H1 (cell line): ENCODE results near the gene RABGAP1. TPM values are rescaled to one million over a fixed set of nuclear protein-coding genes. Genes with fewer than 3 reads are reported as not detected.

Experiments used
- CTCF ChIA-PET: fragments of 300-600 bp; sonication (Branson Sonifier 250); formaldehyde crosslinking; loops from one replicate; lab custom pipeline; 2021; ENCODE audit not compliant: partially characterized antibody; lab: Charles Lee
- POLR2A ChIA-PET: fragments of 300-600 bp; sonication (Branson Sonifier 250); formaldehyde crosslinking; loops from one replicate; lab custom pipeline; 2021; ENCODE audit warnings: inconsistent platforms; ENCODE audit not compliant: partially characterized antibody; lab: Charles Lee
- DNase-seq, 2 experiments: peaks; one replicate each; pipeline versions ENCODE4 v3.0.0 to v3.0.0-alpha.2; 2010 to 2022; ENCODE audit warnings: low spot score in 2 of 2, low read depth in 1 of 2, mixed read lengths in 1 of 2
- FAIRE-seq: peaks from 2 replicates; lab custom pipeline; 2011; peaks lifted over from hg19 to GRCh38; lab: Jason Lieb, UNC
- H2AFZ ChIP-seq: 2 replicates; pipeline ENCODE4 v1.8.1; 2012; ENCODE audit warnings: low read length, inconsistent platforms
- H2AK5ac ChIP-seq: 2 replicates; pipeline ENCODE4 v1.6.1; 2013; ENCODE audit warnings: low read depth, low read length
- H2BK120ac ChIP-seq: replicated peaks from 2 replicates; pipeline ENCODE3; 2013; ENCODE audit warnings: low read depth, low read length, inconsistent platforms
- H2BK12ac ChIP-seq: 2 replicates; pipeline ENCODE4 v1.6.1; 2013; ENCODE audit warnings: low read depth, low read length
- H2BK15ac ChIP-seq: 2 replicates; pipeline ENCODE4 v1.6.1; 2013; ENCODE audit warnings: low read length
- H2BK20ac ChIP-seq: 2 replicates; pipeline ENCODE4 v1.6.1; 2013; ENCODE audit warnings: low read length
- H2BK5ac ChIP-seq: 2 replicates; pipeline ENCODE4 v1.6.1; 2013; ENCODE audit warnings: low read depth, low read length
- H3K14ac ChIP-seq: 2 replicates; pipeline ENCODE4 v1.6.1; 2013; ENCODE audit warnings: inconsistent platforms; ENCODE audit not compliant: insufficient read length
- H3K18ac ChIP-seq: 2 replicates; pipeline ENCODE4 v1.6.1; 2013; ENCODE audit warnings: low read length; ENCODE audit errors: extremely low read depth
- H3K23ac ChIP-seq: 2 replicates; pipeline ENCODE4 v1.6.1; 2013; ENCODE audit warnings: inconsistent platforms; ENCODE audit not compliant: insufficient read length
- H3K23me2 ChIP-seq: 2 replicates; pipeline ENCODE4 v1.6.1; 2013; ENCODE audit warnings: low read depth, low read length
- H3K27ac ChIP-seq: 2 replicates; pipeline ENCODE4 v1.6.1; 2011; ENCODE audit warnings: low read depth, low read length, inconsistent platforms
- H3K27me3 ChIP-seq, 4 experiments: replicated peaks in 1 of 4; 1 replicate in 1 of 4; 2 replicates in 3 of 4; pipeline versions ENCODE4 v1.6.1 to v1.8.1; 2011 to 2013; ENCODE audit warnings: low read length in 3 of 4, mild to moderate bottlenecking in 3 of 4, inconsistent platforms in 2 of 4, mixed read lengths in 2 of 4, moderate library complexity in 1 of 4; ENCODE audit not compliant: control insufficient read depth in 3 of 4, insufficient read depth in 3 of 4; ENCODE audit errors: extremely low read depth in 1 of 4
- H3K36me3 ChIP-seq, 4 experiments: 2 replicates each; pipeline versions ENCODE4 v1.6.1 to v1.8.1; 2011 to 2013; ENCODE audit warnings: mild to moderate bottlenecking in 4 of 4, low read length in 3 of 4, moderate library complexity in 2 of 4, control low read depth in 1 of 4, inconsistent platforms in 1 of 4; ENCODE audit not compliant: insufficient read depth in 4 of 4, control insufficient read depth in 2 of 4
- H3K4ac ChIP-seq: replicated peaks from 2 replicates; pipeline ENCODE3; 2013; ENCODE audit warnings: low read length, low read depth, mixed read lengths, inconsistent platforms; ENCODE audit not compliant: insufficient read length
- H3K4me1 ChIP-seq, 4 experiments: replicated peaks in 1 of 4; 1 replicate in 1 of 4; 2 replicates in 3 of 4; pipeline versions ENCODE4 v1.6.1 to v1.8.1; 2011 to 2013; ENCODE audit warnings: low read length in 3 of 4, inconsistent platforms in 2 of 4, mixed read lengths in 1 of 4; ENCODE audit not compliant: insufficient read depth in 4 of 4, control insufficient read depth in 3 of 4
- H3K4me2 ChIP-seq, 2 experiments: 2 replicates each; pipeline versions ENCODE4 v1.6.1 to v1.8.1; 2011 to 2013; ENCODE audit warnings: low read depth in 2 of 2, low read length in 2 of 2, control low read depth in 1 of 2, inconsistent platforms in 1 of 2, mild to moderate bottlenecking in 1 of 2; ENCODE audit not compliant: insufficient read depth in 1 of 2
- H3K4me3 ChIP-seq, 4 experiments: fragments of 200-600, 300-600 bp in 1 of 4; sonication (generic), shearing (Covaris generic), sonication (Bioruptor Twin) in 1 of 4; 2 replicates each; pipeline versions ENCODE4 v1.5.1 to v1.8.1; 2011 to 2016; ENCODE audit warnings: low read length in 4 of 4, low read depth in 3 of 4, control low read depth in 2 of 4, inconsistent platforms in 2 of 4, mild to moderate bottlenecking in 2 of 4, mixed read lengths in 1 of 4, moderate library complexity in 1 of 4; ENCODE audit not compliant: insufficient read depth in 2 of 4; ENCODE audit errors: extremely low read depth in 1 of 4
- H3K56ac ChIP-seq: replicated peaks from 2 replicates; pipeline ENCODE3; 2013; ENCODE audit warnings: low read depth, mild to moderate bottlenecking, mixed read lengths, low read length, inconsistent platforms; ENCODE audit not compliant: insufficient read length
- H3K79me1 ChIP-seq: 2 replicates; pipeline ENCODE4 v1.6.1; 2013; ENCODE audit warnings: low read depth, low read length, control low read depth
- H3K79me2 ChIP-seq, 2 experiments: 2 replicates each; pipeline versions ENCODE4 v1.6.1 to v1.8.1; 2012 to 2013; ENCODE audit warnings: low read length in 2 of 2, mild to moderate bottlenecking in 2 of 2, inconsistent platforms in 1 of 2; ENCODE audit not compliant: insufficient read depth in 2 of 2, control insufficient read depth in 1 of 2
- H3K9ac ChIP-seq, 4 experiments: replicated peaks in 1 of 4; 1 replicate in 1 of 4; 2 replicates in 3 of 4; pipeline versions ENCODE4 v1.6.1 to v1.8.1; 2011 to 2013; ENCODE audit warnings: low read depth in 3 of 4, low read length in 3 of 4, control low read depth in 2 of 4, mild to moderate bottlenecking in 2 of 4, moderate library complexity in 2 of 4, inconsistent platforms in 1 of 4; ENCODE audit errors: extremely low read depth in 1 of 4
- H3K9me3 ChIP-seq, 2 experiments: 2 replicates each; pipeline versions ENCODE4 v1.6.1 to v1.8.1; 2012 to 2013; ENCODE audit warnings: mild to moderate bottlenecking in 2 of 2, moderate library complexity in 2 of 2, control low read depth in 1 of 2, inconsistent platforms in 1 of 2, low read depth in 1 of 2, low read length in 1 of 2, mixed read lengths in 1 of 2; ENCODE audit not compliant: insufficient read depth in 2 of 2
- H4K20me1 ChIP-seq, 2 experiments: replicated peaks in 1 of 2; 2 replicates each; pipeline versions ENCODE3 to v1.8.1; 2011 to 2013; ENCODE audit warnings: inconsistent platforms in 2 of 2, low read length in 2 of 2, mild to moderate bottlenecking in 1 of 2; ENCODE audit not compliant: insufficient read depth in 2 of 2, control insufficient read depth in 1 of 2
- H4K5ac ChIP-seq: 2 replicates; pipeline ENCODE4 v1.6.1; 2013; ENCODE audit warnings: low read length, low read depth, mixed read lengths, inconsistent platforms; ENCODE audit not compliant: insufficient read length
- H4K8ac ChIP-seq: 2 replicates; pipeline ENCODE4 v1.8.0; 2013; ENCODE audit warnings: mild to moderate bottlenecking, moderate library complexity, low read length, inconsistent platforms; ENCODE audit not compliant: insufficient read depth; ENCODE audit errors: extremely low read depth
- H4K91ac ChIP-seq: replicated peaks from 2 replicates; pipeline ENCODE3; 2013; ENCODE audit warnings: low read length, mixed read lengths, inconsistent platforms; ENCODE audit not compliant: insufficient read length
- JUN ChIP-seq: IDR thresholded peaks from 2 replicates; pipeline ENCODE4 v1.6.1; 2011; ENCODE audit warnings: low read depth, mild to moderate bottlenecking, improper control_type of control experiment, low read length
- RAD21 ChIP-seq, 2 experiments: IDR thresholded peaks in 1 of 2; conservative IDR thresholded peaks in 1 of 2; 2 replicates each; pipeline ENCODE4 v1.6.1; 2011; ENCODE audit warnings: low read depth in 2 of 2, low read length in 2 of 2, improper control_type of control experiment in 1 of 2, inconsistent platforms in 1 of 2, mild to moderate bottlenecking in 1 of 2, moderate library complexity in 1 of 2
- WGBS, 2 experiments: shearing (Covaris generic) in 1 of 2; methylation state at CpG; one replicate each; pipeline versions ENCODE4 v1.1.6 to v1.1.7; 2013 to 2015; ENCODE audit warnings: low lambda C conversion rate in 2 of 2, mixed read lengths in 2 of 2, inconsistent platforms in 1 of 2, low coverage in 1 of 2, missing lambda C conversion rate in 1 of 2; ENCODE audit not compliant: insufficient replicate concordance in 2 of 2, insufficient coverage in 1 of 2, insufficient read length in 1 of 2; ENCODE audit errors: extremely low coverage in 1 of 2, missing lambda C conversion rate in 1 of 2; 5-methylcytosine and 5-hydroxymethylcytosine counted together
- polyA plus RNA-seq, 7 experiments: library from polyadenylated mRNA; depleted of rRNA in 3 of 7; stranded (reverse) in 5 of 7; unstranded in 2 of 7; fragments of >200 nt in 5 of 7; fragments of 200-250 nt in 2 of 7; gene quantifications; 1 replicate in 5 of 7; 2 replicates in 1 of 7; 4 replicates in 1 of 7; pipeline versions ENCODE4 v1.2.1 to v1.2.3, GENCODE V29; 2011 to 2013; ENCODE audit warnings: missing spikeins in 2 of 7, mixed read lengths in 2 of 7
- total RNA-seq: library from RNA; stranded (reverse); fragmentation: NEBNext Ultra II Directional; extraction: Animal tissue kit (Norgen Biotek cat#: 25700); gene quantifications from 2 replicates; pipeline ENCODE4 v1.2.1, GENCODE V29; 2021
- TF ChIP-seq, protein P1 (sequence below), 3 experiments: IDR thresholded peaks; 1 replicate in 2 of 3; 2 replicates in 1 of 3; pipeline versions ENCODE4 v1.5.1 to v1.6.1; 2011; ENCODE audit warnings: low read length in 3 of 3, mild to moderate bottlenecking in 3 of 3, inconsistent platforms in 2 of 3, low read depth in 1 of 3, moderate library complexity in 1 of 3; ENCODE audit not compliant: insufficient read depth in 1 of 3; ENCODE audit errors: control extremely low read depth in 1 of 3

RABGAP1 gene
- total and polyA plus RNA-seq, 2 of the 8 experiments (the other 6 are each of a cell fraction or from before 2014, with no cell fraction given) = 15.7 to 38.3 TPM

DNA sequence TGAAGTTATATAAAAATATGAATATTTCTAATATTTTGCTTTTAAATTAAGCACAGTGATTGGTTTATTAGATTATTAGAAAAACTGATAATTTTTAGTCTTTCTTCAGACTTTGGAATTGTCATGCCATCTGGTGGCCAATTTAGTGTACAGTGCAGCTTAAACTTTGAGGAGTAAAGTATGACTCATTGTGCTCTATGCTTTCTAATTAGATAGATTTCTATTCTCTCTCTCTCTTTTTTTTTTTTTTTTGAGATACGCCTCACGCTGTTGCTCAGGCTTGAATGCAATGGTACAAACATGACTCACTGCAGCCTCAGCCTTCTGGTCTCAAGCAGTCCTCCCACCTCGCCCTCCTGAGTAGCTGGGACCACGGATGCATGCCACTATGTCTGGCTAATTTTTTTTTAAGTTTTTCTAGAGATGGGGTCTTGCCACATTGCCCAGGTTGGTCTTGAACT, 50.6 kb downstream of the RABGAP1 start:
- H3K79me2 ChIP-seq = no peaks in the 10 kb centered on the region
- FAIRE-seq (no peak), DNase-seq (no peak)
- H3K18ac ChIP-seq = no peak overlapping the region
- H2BK15ac ChIP-seq = no peak overlapping the region
- H3K9ac ChIP-seq = no peak overlapping the region
- no peak overlapping the region for H2AFZ ChIP-seq
- CTCF ChIA-PET = interaction anchor here (0.6 to 1.7 kb wide), 13 partner anchors 9 to 363 kb away, joined by 3 to 8 read pairs (median 4); partner anchors contain the start of genes ZBTB26 and ZBTB6
- H2BK20ac ChIP-seq = no peak overlapping the region
- no peak overlapping the region for H4K8ac ChIP-seq
- H2BK12ac ChIP-seq = no peak overlapping the region
- WGBS, 2 experiments = 97% methylated on average over 4 of the region's 4 CpGs; no CpG with 5 or more reads in 1 of the 2 experiments
- H3K27me3 ChIP-seq = no peaks in the 10 kb centered on the region
- H3K27ac ChIP-seq = no peak overlapping the region
- no peaks in the 10 kb centered on the region for H3K79me1 ChIP-seq
- no peak overlapping the region for H2BK120ac ChIP-seq
- H3K4ac ChIP-seq = no peak overlapping the region
- H2AK5ac ChIP-seq = no peak overlapping the region
- no peak overlapping the region for H3K14ac ChIP-seq
- no peak overlapping the region for H3K56ac ChIP-seq
- H4K91ac ChIP-seq = no peak overlapping the region
- no peak overlapping the region for H4K5ac ChIP-seq
- H3K36me3 ChIP-seq = peaks cover 4 to 50% (median 14%) of the 10 kb centered on the region in 4 experiments
- H2BK5ac ChIP-seq = no peak overlapping the region
- H3K4me1 ChIP-seq = no peaks in the 10 kb centered on the region
- no peak overlapping the region for H3K23ac ChIP-seq
- H3K9me3 ChIP-seq = no peaks in the 10 kb centered on the region
- no peaks in the 10 kb centered on the region for H3K23me2 ChIP-seq
- no peak overlapping the region for H3K4me3 ChIP-seq
- H4K20me1 ChIP-seq = no peaks in the 10 kb centered on the region
- POLR2A ChIA-PET = interaction anchor here (0.7 to 0.9 kb wide), 3 partner anchors 40 to 149 kb away, joined by 3 to 4 read pairs (median 3); no protein-coding TSS in a partner anchor
- TF ChIP-seq JUN (no peak), RAD21 (IDR thresholded peaks at IDR 0.05 in 1 of 2, conservative IDR thresholded peaks at IDR 0.05 in 1 of 2; ENCODE audit: low read depth in 2 of 2, low read length in 2 of 2) (peak; percentile 41 to 45)
- TF ChIP-seq, protein P1, sequence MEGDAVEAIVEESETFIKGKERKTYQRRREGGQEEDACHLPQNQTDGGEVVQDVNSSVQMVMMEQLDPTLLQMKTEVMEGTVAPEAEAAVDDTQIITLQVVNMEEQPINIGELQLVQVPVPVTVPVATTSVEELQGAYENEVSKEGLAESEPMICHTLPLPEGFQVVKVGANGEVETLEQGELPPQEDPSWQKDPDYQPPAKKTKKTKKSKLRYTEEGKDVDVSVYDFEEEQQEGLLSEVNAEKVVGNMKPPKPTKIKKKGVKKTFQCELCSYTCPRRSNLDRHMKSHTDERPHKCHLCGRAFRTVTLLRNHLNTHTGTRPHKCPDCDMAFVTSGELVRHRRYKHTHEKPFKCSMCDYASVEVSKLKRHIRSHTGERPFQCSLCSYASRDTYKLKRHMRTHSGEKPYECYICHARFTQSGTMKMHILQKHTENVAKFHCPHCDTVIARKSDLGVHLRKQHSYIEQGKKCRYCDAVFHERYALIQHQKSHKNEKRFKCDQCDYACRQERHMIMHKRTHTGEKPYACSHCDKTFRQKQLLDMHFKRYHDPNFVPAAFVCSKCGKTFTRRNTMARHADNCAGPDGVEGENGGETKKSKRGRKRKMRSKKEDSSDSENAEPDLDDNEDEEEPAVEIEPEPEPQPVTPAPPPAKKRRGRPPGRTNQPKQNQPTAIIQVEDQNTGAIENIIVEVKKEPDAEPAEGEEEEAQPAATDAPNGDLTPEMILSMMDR (IDR thresholded peaks at IDR 0.05; ENCODE audit: control extremely low read depth in 1 of 3, insufficient read depth in 1 of 3, low read depth in 1 of 3, low read length in 3 of 3) = peak in 1 of 3 experiments; percentile 38; a peak in 1 of 4 replicates
- H3K4me2 ChIP-seq = no peak overlapping the region
